Right atrium auricular region (tissue), 2 donors: ENCODE measurements around the gene PIGL. TPM values are rescaled to one million over a fixed set of nuclear protein-coding genes. Genes with fewer than 3 reads are reported as not detected.

Experiments
- DNase-seq: peaks from one replicate; pipeline ENCODE4 v3.0.0-alpha.2; 2019; ENCODE audit warnings: low spot score
- H3K27ac ChIP-seq, 2 donors: fragments of 200-600 bp; sonication (generic); 1 replicate in 1 of 2; 2 replicates in 1 of 2; pipeline ENCODE4 v1.5.1; 2016 to 2019
- H3K27me3 ChIP-seq, 2 donors: fragments of 200-600 bp; sonication (generic); one replicate each; pipeline versions ENCODE4 v1.5.1 to v1.6.0; 2017 to 2019
- H3K36me3 ChIP-seq: fragments of 200-600 bp; sonication (generic); one replicate; pipeline ENCODE4 v1.5.1; 2016
- H3K4me1 ChIP-seq, 2 donors: fragments of 200-600 bp; sonication (generic); one replicate each; pipeline versions ENCODE4 v1.5.1 to v1.6.0; 2017 to 2019
- H3K4me3 ChIP-seq, 2 donors: fragments of 200-600 bp; sonication (generic); 1 replicate in 1 of 2; 2 replicates in 1 of 2; pipeline ENCODE4 v1.5.1; 2017 to 2019; ENCODE audit warnings: mild to moderate bottlenecking in 1 of 2, moderate library complexity in 1 of 2
- H3K9me3 ChIP-seq, 2 donors: fragments of 200-600 bp; sonication (generic); one replicate each; pipeline ENCODE4 v1.5.1; 2019
- total RNA-seq, 2 donors: library from RNA; depleted of rRNA; stranded (reverse); fragments of >200 nt; gene quantifications; one replicate each; pipeline ENCODE4 v1.1.0, GENCODE V29; 2016
- TF ChIP-seq, protein P1 (sequence below), 2 donors: fragments of 200-600 bp; sonication (generic); IDR thresholded peaks; one replicate each; pipeline ENCODE4 v1.5.1; 2019; ENCODE audit warnings: antibody characterized with exemption in 2 of 2

Gene PIGL
- total RNA-seq, 2 donors from 2014 or later: 10.3 to 14.0 TPM

DNA sequence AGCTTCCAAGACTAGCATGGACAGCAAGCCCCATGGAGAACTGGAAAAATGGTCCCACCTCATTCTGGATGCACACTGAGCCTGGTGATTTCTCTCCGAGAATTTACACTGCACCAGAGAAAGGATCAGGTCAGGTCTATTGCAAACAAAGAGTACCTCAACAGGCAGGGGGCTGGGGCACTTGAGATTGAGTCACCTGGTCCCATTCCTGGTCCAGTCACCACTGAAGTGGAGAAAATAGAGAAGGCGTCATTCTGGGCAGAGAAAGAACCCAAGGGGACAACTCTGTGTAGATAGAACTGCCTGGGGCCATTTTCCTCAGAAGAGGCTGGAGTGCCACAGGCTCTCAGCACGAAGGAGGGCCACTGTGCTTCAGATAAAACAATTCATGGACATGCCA is 97.8 kb downstream of the PIGL start:
- DNase-seq: no peak
- H3K27me3 ChIP-seq: no peaks in the 10 kb centered on the region
- H3K27ac ChIP-seq: no peak overlapping the region
- H3K4me1 ChIP-seq: no peaks in the 10 kb centered on the region
- TF ChIP-seq, protein P1, sequence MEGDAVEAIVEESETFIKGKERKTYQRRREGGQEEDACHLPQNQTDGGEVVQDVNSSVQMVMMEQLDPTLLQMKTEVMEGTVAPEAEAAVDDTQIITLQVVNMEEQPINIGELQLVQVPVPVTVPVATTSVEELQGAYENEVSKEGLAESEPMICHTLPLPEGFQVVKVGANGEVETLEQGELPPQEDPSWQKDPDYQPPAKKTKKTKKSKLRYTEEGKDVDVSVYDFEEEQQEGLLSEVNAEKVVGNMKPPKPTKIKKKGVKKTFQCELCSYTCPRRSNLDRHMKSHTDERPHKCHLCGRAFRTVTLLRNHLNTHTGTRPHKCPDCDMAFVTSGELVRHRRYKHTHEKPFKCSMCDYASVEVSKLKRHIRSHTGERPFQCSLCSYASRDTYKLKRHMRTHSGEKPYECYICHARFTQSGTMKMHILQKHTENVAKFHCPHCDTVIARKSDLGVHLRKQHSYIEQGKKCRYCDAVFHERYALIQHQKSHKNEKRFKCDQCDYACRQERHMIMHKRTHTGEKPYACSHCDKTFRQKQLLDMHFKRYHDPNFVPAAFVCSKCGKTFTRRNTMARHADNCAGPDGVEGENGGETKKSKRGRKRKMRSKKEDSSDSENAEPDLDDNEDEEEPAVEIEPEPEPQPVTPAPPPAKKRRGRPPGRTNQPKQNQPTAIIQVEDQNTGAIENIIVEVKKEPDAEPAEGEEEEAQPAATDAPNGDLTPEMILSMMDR (IDR thresholded peaks at IDR 0.05): no peak
- no peak overlapping the region for H3K4me3 ChIP-seq
- H3K36me3 ChIP-seq: peaks cover 5% of the 10 kb centered on the region
- H3K9me3 ChIP-seq: no peaks in the 10 kb centered on the region

DNA sequence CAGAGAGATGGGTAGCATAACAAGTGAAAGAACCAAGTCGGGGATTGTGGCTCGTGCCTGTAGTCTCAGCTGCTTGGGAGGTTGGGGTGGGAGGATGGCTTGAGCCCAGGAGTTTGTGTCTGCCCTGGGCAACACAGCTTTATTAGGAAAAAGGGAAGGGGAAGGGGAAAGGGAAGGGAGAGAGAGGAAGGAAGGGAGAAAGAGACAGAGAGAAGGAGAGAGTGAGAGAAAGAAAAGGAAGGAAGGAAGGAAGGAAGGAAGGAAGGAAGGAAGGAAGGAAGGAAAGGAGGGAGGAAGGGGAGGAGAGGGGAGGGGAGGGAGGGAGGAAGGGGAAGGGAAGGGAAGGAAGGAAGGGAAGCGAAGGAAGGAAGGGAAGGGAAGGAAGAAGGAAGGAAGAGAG is 103.0 kb downstream of the PIGL start:
- TF ChIP-seq, protein P1 (IDR thresholded peaks at IDR 0.05): no peak
- Histone ChIP-seq H3K27me3 (no peaks in the 10 kb centered on the region), H3K27ac (no peak overlapping the region), H3K9me3 (no peaks in the 10 kb centered on the region), H3K4me1 (no peaks in the 10 kb centered on the region), H3K36me3 (peaks cover 5% of the 10 kb centered on the region), H3K4me3 (no peak overlapping the region)
- no peak for DNase-seq

DNA sequence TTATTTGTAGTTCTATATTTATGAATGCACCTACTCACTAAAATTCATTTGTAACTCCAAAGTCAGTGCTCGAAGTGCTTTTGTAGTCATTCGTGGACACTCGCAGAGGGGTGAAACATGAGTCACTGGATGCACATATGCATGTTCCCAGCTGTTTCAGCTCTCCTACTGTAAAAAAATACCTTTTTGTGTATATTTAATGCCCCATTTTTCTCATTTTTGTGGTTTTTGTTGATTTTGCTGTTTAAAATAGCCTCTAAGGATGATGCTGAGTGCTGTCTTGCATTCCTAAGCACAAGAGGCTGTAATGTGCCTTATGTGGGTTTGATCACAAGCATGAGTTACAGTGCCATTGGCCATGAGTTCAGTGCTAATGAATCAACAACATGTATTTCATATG is 105.6 kb downstream of the PIGL start:
- H3K27ac ChIP-seq: no peak overlapping the region
- peaks cover 19% of the 10 kb centered on the region for H3K36me3 ChIP-seq
- no peaks in the 10 kb centered on the region for H3K27me3 ChIP-seq
- H3K4me3 ChIP-seq: no peak overlapping the region
- H3K4me1 ChIP-seq: no peaks in the 10 kb centered on the region
- DNase-seq: no peak
- TF ChIP-seq, protein P1 (IDR thresholded peaks at IDR 0.05): no peak
- H3K9me3 ChIP-seq: no peaks in the 10 kb centered on the region

DNA sequence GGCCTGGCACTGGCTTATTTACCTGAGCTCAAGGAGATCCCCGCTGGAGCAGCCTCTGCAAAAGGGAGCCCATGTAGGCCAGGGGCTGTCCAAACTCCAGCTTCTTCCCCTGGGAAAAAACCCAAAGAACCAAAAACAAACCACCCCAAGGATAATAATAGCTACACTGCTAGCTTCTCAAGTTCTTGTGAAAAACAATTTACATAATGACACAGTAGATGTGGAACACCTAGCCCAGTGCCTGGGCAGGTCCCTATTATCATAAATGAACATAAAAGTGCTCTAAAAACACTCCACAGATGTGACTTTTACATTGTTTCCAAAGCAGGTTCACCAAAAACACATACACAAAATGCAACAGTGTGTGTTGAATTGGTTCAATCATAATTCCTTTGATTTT is 109.0 kb downstream of the PIGL start:
- no peaks in the 10 kb centered on the region for H3K4me1 ChIP-seq
- no peak overlapping the region for H3K4me3 ChIP-seq
- peaks cover 14% of the 10 kb centered on the region for H3K36me3 ChIP-seq
- no peaks in the 10 kb centered on the region for H3K9me3 ChIP-seq
- DNase-seq: no peak
- no peak overlapping the region for H3K27ac ChIP-seq
- H3K27me3 ChIP-seq: no peaks in the 10 kb centered on the region
- TF ChIP-seq, protein P1 (IDR thresholded peaks at IDR 0.05): no peak

DNA sequence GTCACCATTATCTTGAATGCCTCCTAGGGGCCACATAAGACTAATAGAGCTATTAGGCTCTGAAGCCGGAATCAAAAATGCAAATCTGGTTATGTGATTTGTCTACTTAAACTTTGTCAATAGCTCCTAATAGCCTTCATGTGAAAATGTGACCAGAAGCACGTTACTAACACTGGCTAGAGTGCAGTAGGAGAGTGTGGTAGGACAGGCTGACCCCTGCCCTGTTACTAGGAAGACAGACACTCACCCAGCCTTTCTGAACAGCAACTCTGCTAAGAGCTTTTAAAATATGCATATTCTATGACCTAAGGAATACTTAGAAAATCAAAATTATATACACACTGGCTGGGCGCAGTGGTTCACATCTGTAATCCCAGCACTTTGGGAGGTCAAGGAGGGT is 110.0 kb downstream of the PIGL start:
- H3K9me3 ChIP-seq: no peaks in the 10 kb centered on the region
- TF ChIP-seq, protein P1 (IDR thresholded peaks at IDR 0.05): no peak
- DNase-seq: no peak
- no peak overlapping the region for H3K4me3 ChIP-seq
- peaks cover 14% of the 10 kb centered on the region for H3K36me3 ChIP-seq
- no peak overlapping the region for H3K27ac ChIP-seq
- no peaks in the 10 kb centered on the region for H3K27me3 ChIP-seq
- no peaks in the 10 kb centered on the region for H3K4me1 ChIP-seq

DNA sequence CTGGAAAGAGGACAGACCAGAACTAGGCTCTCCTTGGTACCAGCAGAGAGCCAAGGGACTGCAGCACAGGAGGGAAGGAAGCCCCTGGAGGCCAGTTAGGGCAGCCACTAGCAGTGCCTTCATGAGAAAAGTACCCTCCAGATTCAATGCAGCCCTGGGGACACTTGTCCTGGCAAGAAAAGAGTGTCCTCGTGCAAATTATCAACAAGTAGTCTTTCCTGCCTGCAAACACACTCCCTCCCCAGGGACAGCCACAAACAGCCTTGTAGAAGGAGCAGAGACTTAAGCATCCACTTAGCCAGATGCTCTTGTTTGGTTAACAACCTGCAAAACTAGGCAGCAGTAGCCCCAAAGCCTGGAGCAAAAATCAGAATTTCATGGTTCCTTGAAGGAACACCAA is 112.0 kb downstream of the PIGL start:
- H3K27me3 ChIP-seq: no peaks in the 10 kb centered on the region
- H3K9me3 ChIP-seq: no peaks in the 10 kb centered on the region
- no peak overlapping the region for H3K4me3 ChIP-seq
- TF ChIP-seq, protein P1 (IDR thresholded peaks at IDR 0.05): no peak
- H3K4me1 ChIP-seq: no peaks in the 10 kb centered on the region
- DNase-seq: no peak
- H3K36me3 ChIP-seq: peaks cover 14% of the 10 kb centered on the region
- H3K27ac ChIP-seq: no peak overlapping the region
